OCI-LY7 (cell line): ENCODE measurements around the gene DTYMK.

Experiments used
- EZH2phosphoT487 ChIP-seq: fragments of 200-600 bp; sonication (generic); IDR thresholded peaks from 2 replicates; pipeline ENCODE4 v1.6.1; 2018; ENCODE audit warnings: low read depth, borderline replicate concordance, mild to moderate bottlenecking, mixed run types, antibody characterized with exemption, low read length, moderate library complexity, mixed read lengths
- TF ChIP-seq, protein P1 (sequence below): fragments of 200-600 bp; sonication (generic); conservative IDR thresholded peaks from 2 replicates; pipeline ENCODE4 v1.5.1; 2014; ENCODE audit warnings: mild to moderate bottlenecking, antibody characterized with exemption, low read length, moderate library complexity, mixed read lengths

DNA sequence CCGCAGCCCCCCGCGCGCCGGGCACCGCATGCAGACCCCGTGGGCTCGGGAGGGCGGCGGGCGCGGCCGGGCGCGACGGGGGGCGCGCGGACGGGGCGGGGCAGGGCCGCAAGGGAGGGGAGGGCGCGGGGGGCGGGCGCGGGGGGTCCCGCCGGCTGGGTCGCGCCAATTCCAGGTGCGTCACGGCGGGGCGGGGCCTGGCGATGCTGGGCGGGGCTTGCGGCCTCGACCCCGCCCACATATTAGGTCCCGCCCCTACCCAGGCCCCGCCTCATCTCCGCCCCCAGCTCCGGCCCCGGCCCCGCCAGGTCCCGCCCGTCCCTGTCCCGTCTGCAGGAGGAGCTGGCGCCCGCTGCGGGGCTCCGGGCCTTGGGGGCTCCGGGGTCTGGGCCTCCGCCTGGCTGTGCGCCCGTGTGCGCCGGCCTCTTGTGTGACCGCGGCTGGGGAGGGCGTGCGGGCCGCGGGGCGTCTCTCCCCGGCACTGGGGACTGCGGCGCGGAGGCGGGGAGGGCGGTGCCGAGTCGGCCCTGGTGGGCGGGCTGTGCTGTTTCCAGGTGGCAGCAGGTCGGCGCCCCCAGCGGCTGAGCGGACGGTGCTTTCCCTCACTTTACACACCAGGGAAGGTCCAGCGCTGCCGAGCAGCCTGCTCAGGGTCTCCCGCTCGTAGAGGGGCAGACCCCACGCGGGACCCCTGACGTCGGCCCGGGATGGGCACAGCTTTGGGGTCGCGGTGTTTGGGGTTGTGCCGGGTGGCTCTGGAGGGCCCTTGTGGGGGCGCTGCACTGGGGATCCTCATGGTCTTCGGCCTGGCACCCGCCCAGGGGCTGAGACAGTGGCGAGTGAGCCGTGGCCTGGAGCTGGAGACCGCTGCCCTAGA is 15.8 kb upstream of the DTYMK start:
- TF ChIP-seq, protein P1, sequence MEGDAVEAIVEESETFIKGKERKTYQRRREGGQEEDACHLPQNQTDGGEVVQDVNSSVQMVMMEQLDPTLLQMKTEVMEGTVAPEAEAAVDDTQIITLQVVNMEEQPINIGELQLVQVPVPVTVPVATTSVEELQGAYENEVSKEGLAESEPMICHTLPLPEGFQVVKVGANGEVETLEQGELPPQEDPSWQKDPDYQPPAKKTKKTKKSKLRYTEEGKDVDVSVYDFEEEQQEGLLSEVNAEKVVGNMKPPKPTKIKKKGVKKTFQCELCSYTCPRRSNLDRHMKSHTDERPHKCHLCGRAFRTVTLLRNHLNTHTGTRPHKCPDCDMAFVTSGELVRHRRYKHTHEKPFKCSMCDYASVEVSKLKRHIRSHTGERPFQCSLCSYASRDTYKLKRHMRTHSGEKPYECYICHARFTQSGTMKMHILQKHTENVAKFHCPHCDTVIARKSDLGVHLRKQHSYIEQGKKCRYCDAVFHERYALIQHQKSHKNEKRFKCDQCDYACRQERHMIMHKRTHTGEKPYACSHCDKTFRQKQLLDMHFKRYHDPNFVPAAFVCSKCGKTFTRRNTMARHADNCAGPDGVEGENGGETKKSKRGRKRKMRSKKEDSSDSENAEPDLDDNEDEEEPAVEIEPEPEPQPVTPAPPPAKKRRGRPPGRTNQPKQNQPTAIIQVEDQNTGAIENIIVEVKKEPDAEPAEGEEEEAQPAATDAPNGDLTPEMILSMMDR = peak; percentile 78
- TF ChIP-seq EZH2phosphoT487 = no peak
